ENCODE measurements around the gene C16orf92. TPM values are rescaled to one million over a fixed set of nuclear protein-coding genes. Genes with fewer than 3 reads are reported as not detected.

Gene C16orf92
- total RNA-seq, 1 donor from 2014 or later = not detected

DNA sequence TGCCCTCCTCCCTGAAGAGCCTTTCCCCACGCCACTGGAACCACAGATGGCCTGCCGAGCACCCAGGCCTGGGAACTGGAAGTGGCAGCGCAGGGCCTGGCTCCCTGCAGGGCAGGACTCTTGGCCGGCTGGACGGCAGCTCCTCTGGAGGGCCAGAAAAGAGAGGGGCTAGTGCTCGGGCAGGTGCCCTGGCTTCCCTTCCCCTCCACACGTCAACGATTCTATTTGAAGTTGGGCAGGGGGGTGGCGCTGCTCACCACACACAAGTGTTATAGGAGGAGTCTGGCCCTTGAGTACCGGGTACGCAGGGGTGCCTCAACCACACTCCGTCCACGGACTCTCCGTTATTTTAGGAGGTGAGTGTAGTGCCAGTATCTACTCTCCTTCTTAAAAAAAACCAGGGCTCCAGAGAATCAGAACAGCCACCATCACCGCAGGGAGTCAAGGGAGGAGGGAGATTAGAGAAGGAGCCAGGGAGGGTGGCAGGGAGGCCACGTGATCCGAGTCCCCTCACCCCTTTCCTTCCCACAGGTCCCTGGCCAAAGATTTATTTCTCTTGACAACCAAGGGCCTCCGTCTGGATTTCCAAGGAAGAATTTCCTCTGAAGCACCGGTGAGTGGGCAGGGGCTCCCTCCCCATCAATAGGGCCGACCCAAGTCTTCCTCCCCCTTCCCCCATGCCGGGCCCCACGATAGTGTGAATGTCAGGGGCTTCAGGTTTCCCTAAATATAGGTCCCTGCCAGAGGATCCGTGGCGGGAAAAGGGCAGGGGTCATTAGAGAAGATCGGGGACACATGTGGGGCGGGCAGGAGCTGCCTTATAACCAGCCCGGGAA, 41.1 kb downstream of the C16orf92 start:
- H3K36me3 ChIP-seq (ENCODE audit: insufficient read depth, low read length) = peaks cover 20% of the 10 kb centered on the region
- peak overlapping the region; percentile 65 for H3K4me3 ChIP-seq (ENCODE audit: insufficient read depth, low read depth, low read length)
- DNase-seq (ENCODE audit: low read depth) = no peak
- no peak for FAIRE-seq
- Mint-ChIP-seq H3K9me3 (ENCODE audit: unreplicated experiment) (no peaks in the 10 kb centered on the region), H3K4me1 (ENCODE audit: low read depth, unreplicated experiment) (peaks cover 16% of the 10 kb centered on the region), H3K27me3 (ENCODE audit: low read depth, unreplicated experiment) (no peaks in the 10 kb centered on the region), H3K27ac (ENCODE audit: unreplicated experiment) (peak overlapping the region; percentile 77), H3K4me3 (ENCODE audit: unreplicated experiment) (peak overlapping the region; percentile 98), H3K36me3 (ENCODE audit: low read depth, unreplicated experiment) (peaks cover 24% of the 10 kb centered on the region)
- peaks cover 42% of the 10 kb centered on the region for H3K4me1 ChIP-seq (ENCODE audit: insufficient read depth, low read length)
- no peaks in the 10 kb centered on the region for H3K27me3 ChIP-seq (ENCODE audit: insufficient read depth, low read length)
- peak overlapping the region; percentile 88 for H3K9ac ChIP-seq (ENCODE audit: low read length)
- peaks cover 32% of the 10 kb centered on the region for H4K20me1 ChIP-seq (ENCODE audit: insufficient read depth, low read length)
- H3K27ac ChIP-seq (ENCODE audit: low read depth, low read length) = peak overlapping the region; percentile 93
- H3K9me3 ChIP-seq (ENCODE audit: insufficient read depth, low read depth, low read length) = no peaks in the 10 kb centered on the region
- no peak for TF ChIP-seq CTCF (IDR thresholded peaks at IDR 0.05; ENCODE audit: insufficient read depth, low read depth, low read length)
- TF ChIP-seq EZH2 (IDR thresholded peaks at IDR 0.05; ENCODE audit: insufficient read depth, low read length) = no peak
- H3K79me2 ChIP-seq (ENCODE audit: insufficient read depth, low read length) = peaks cover 34% of the 10 kb centered on the region
- peak overlapping the region; percentile 89 for H2AFZ ChIP-seq (ENCODE audit: low read depth, low read length)
- H3K4me2 ChIP-seq (ENCODE audit: low read length) = peak overlapping the region; percentile 92

DNA sequence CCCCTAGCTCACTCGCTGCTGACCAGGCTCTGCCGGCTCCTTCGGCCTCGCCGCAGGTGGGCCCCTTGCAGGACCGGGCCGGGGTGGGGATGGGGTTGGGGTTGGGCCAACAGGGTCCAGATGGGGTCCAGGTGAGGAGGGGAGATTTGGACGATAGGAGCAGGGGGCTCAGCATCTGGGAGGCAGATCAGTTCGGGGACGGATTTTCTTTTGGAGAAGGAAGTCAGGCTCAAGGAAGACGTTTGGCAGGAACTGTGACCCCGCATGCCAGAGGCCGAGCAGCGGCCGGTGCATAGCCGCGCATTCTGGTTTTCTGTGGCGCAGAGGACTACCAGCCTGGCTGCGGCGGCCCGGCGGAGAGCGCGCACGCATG, 41.7 kb downstream of the C16orf92 start:
- no peak for FAIRE-seq
- Histone ChIP-seq H3K36me3 (ENCODE audit: insufficient read depth, low read length) (peaks cover 26% of the 10 kb centered on the region), H4K20me1 (ENCODE audit: insufficient read depth, low read length) (peaks cover 38% of the 10 kb centered on the region), H3K27me3 (ENCODE audit: insufficient read depth, low read length) (no peaks in the 10 kb centered on the region), H3K4me2 (ENCODE audit: low read length) (peak overlapping the region; percentile 92), H3K9ac (ENCODE audit: low read length) (peak overlapping the region; percentile 88), H3K79me2 (ENCODE audit: insufficient read depth, low read length) (peaks cover 40% of the 10 kb centered on the region), H3K4me3 (ENCODE audit: insufficient read depth, low read depth, low read length) (peak overlapping the region; percentile 65), H3K4me1 (ENCODE audit: insufficient read depth, low read length) (peaks cover 48% of the 10 kb centered on the region), H3K9me3 (ENCODE audit: insufficient read depth, low read depth, low read length) (no peaks in the 10 kb centered on the region), H3K27ac (ENCODE audit: low read depth, low read length) (peak overlapping the region; percentile 93), H2AFZ (ENCODE audit: low read depth, low read length) (peak overlapping the region; percentile 89)
- TF ChIP-seq EZH2 (IDR thresholded peaks at IDR 0.05; ENCODE audit: insufficient read depth, low read length) = no peak
- no peak for TF ChIP-seq CTCF (IDR thresholded peaks at IDR 0.05; ENCODE audit: insufficient read depth, low read depth, low read length)
- Mint-ChIP-seq H3K27me3 (ENCODE audit: low read depth, unreplicated experiment) (no peaks in the 10 kb centered on the region), H3K4me3 (ENCODE audit: unreplicated experiment) (peak overlapping the region; percentile 98), H3K27ac (ENCODE audit: unreplicated experiment) (peak overlapping the region; percentile 93), H3K4me1 (ENCODE audit: low read depth, unreplicated experiment) (peaks cover 21% of the 10 kb centered on the region), H3K36me3 (ENCODE audit: low read depth, unreplicated experiment) (peaks cover 30% of the 10 kb centered on the region), H3K9me3 (ENCODE audit: unreplicated experiment) (no peaks in the 10 kb centered on the region)
- DNase-seq (ENCODE audit: low read depth) = no peak
